H1 (cell line): ENCODE measurements around the gene CEP126. TPM values are rescaled to one million over a fixed set of nuclear protein-coding genes. Genes with fewer than 3 reads are reported as not detected.

Experiments used
- CTCF ChIA-PET: fragments of 300-600 bp; sonication (Branson Sonifier 250); formaldehyde crosslinking; loops from one replicate; lab custom pipeline; 2021; ENCODE audit not compliant: partially characterized antibody; lab: Charles Lee
- POLR2A ChIA-PET: fragments of 300-600 bp; sonication (Branson Sonifier 250); formaldehyde crosslinking; loops from one replicate; lab custom pipeline; 2021; ENCODE audit warnings: inconsistent platforms; ENCODE audit not compliant: partially characterized antibody; lab: Charles Lee
- DNase-seq, 2 experiments: peaks; one replicate each; pipeline versions ENCODE4 v3.0.0 to v3.0.0-alpha.2; 2010 to 2022; ENCODE audit warnings: low spot score in 2 of 2, low read depth in 1 of 2, mixed read lengths in 1 of 2
- FAIRE-seq: peaks from 2 replicates; lab custom pipeline; 2011; peaks lifted over from hg19 to GRCh38; lab: Jason Lieb, UNC
- H2AFZ ChIP-seq: 2 replicates; pipeline ENCODE4 v1.8.1; 2012; ENCODE audit warnings: low read length, inconsistent platforms
- H2AK5ac ChIP-seq: 2 replicates; pipeline ENCODE4 v1.6.1; 2013; ENCODE audit warnings: low read depth, low read length
- H2BK120ac ChIP-seq: replicated peaks from 2 replicates; pipeline ENCODE3; 2013; ENCODE audit warnings: low read depth, low read length, inconsistent platforms
- H2BK12ac ChIP-seq: 2 replicates; pipeline ENCODE4 v1.6.1; 2013; ENCODE audit warnings: low read depth, low read length
- H2BK15ac ChIP-seq: 2 replicates; pipeline ENCODE4 v1.6.1; 2013; ENCODE audit warnings: low read length
- H2BK20ac ChIP-seq: 2 replicates; pipeline ENCODE4 v1.6.1; 2013; ENCODE audit warnings: low read length
- H2BK5ac ChIP-seq: 2 replicates; pipeline ENCODE4 v1.6.1; 2013; ENCODE audit warnings: low read depth, low read length
- H3K14ac ChIP-seq: 2 replicates; pipeline ENCODE4 v1.6.1; 2013; ENCODE audit warnings: inconsistent platforms; ENCODE audit not compliant: insufficient read length
- H3K18ac ChIP-seq: 2 replicates; pipeline ENCODE4 v1.6.1; 2013; ENCODE audit warnings: low read length; ENCODE audit errors: extremely low read depth
- H3K23ac ChIP-seq: 2 replicates; pipeline ENCODE4 v1.6.1; 2013; ENCODE audit warnings: inconsistent platforms; ENCODE audit not compliant: insufficient read length
- H3K23me2 ChIP-seq: 2 replicates; pipeline ENCODE4 v1.6.1; 2013; ENCODE audit warnings: low read depth, low read length
- H3K27ac ChIP-seq: 2 replicates; pipeline ENCODE4 v1.6.1; 2011; ENCODE audit warnings: low read depth, low read length, inconsistent platforms
- H3K27me3 ChIP-seq, 4 experiments: replicated peaks in 1 of 4; 1 replicate in 1 of 4; 2 replicates in 3 of 4; pipeline versions ENCODE4 v1.6.1 to v1.8.1; 2011 to 2013; ENCODE audit warnings: low read length in 3 of 4, mild to moderate bottlenecking in 3 of 4, inconsistent platforms in 2 of 4, mixed read lengths in 2 of 4, moderate library complexity in 1 of 4; ENCODE audit not compliant: control insufficient read depth in 3 of 4, insufficient read depth in 3 of 4; ENCODE audit errors: extremely low read depth in 1 of 4
- H3K36me3 ChIP-seq, 4 experiments: 2 replicates each; pipeline versions ENCODE4 v1.6.1 to v1.8.1; 2011 to 2013; ENCODE audit warnings: mild to moderate bottlenecking in 4 of 4, low read length in 3 of 4, moderate library complexity in 2 of 4, control low read depth in 1 of 4, inconsistent platforms in 1 of 4; ENCODE audit not compliant: insufficient read depth in 4 of 4, control insufficient read depth in 2 of 4
- H3K4ac ChIP-seq: replicated peaks from 2 replicates; pipeline ENCODE3; 2013; ENCODE audit warnings: low read length, low read depth, mixed read lengths, inconsistent platforms; ENCODE audit not compliant: insufficient read length
- H3K4me1 ChIP-seq, 4 experiments: replicated peaks in 1 of 4; 1 replicate in 1 of 4; 2 replicates in 3 of 4; pipeline versions ENCODE4 v1.6.1 to v1.8.1; 2011 to 2013; ENCODE audit warnings: low read length in 3 of 4, inconsistent platforms in 2 of 4, mixed read lengths in 1 of 4; ENCODE audit not compliant: insufficient read depth in 4 of 4, control insufficient read depth in 3 of 4
- H3K4me2 ChIP-seq, 2 experiments: 2 replicates each; pipeline versions ENCODE4 v1.6.1 to v1.8.1; 2011 to 2013; ENCODE audit warnings: low read depth in 2 of 2, low read length in 2 of 2, control low read depth in 1 of 2, inconsistent platforms in 1 of 2, mild to moderate bottlenecking in 1 of 2; ENCODE audit not compliant: insufficient read depth in 1 of 2
- H3K4me3 ChIP-seq, 4 experiments: fragments of 200-600, 300-600 bp in 1 of 4; sonication (generic), shearing (Covaris generic), sonication (Bioruptor Twin) in 1 of 4; 2 replicates each; pipeline versions ENCODE4 v1.5.1 to v1.8.1; 2011 to 2016; ENCODE audit warnings: low read length in 4 of 4, low read depth in 3 of 4, control low read depth in 2 of 4, inconsistent platforms in 2 of 4, mild to moderate bottlenecking in 2 of 4, mixed read lengths in 1 of 4, moderate library complexity in 1 of 4; ENCODE audit not compliant: insufficient read depth in 2 of 4; ENCODE audit errors: extremely low read depth in 1 of 4
- H3K56ac ChIP-seq: replicated peaks from 2 replicates; pipeline ENCODE3; 2013; ENCODE audit warnings: low read depth, mild to moderate bottlenecking, mixed read lengths, low read length, inconsistent platforms; ENCODE audit not compliant: insufficient read length
- H3K79me1 ChIP-seq: 2 replicates; pipeline ENCODE4 v1.6.1; 2013; ENCODE audit warnings: low read depth, low read length, control low read depth
- H3K79me2 ChIP-seq, 2 experiments: 2 replicates each; pipeline versions ENCODE4 v1.6.1 to v1.8.1; 2012 to 2013; ENCODE audit warnings: low read length in 2 of 2, mild to moderate bottlenecking in 2 of 2, inconsistent platforms in 1 of 2; ENCODE audit not compliant: insufficient read depth in 2 of 2, control insufficient read depth in 1 of 2
- H3K9ac ChIP-seq, 4 experiments: replicated peaks in 1 of 4; 1 replicate in 1 of 4; 2 replicates in 3 of 4; pipeline versions ENCODE4 v1.6.1 to v1.8.1; 2011 to 2013; ENCODE audit warnings: low read depth in 3 of 4, low read length in 3 of 4, control low read depth in 2 of 4, mild to moderate bottlenecking in 2 of 4, moderate library complexity in 2 of 4, inconsistent platforms in 1 of 4; ENCODE audit errors: extremely low read depth in 1 of 4
- H3K9me3 ChIP-seq, 2 experiments: 2 replicates each; pipeline versions ENCODE4 v1.6.1 to v1.8.1; 2012 to 2013; ENCODE audit warnings: mild to moderate bottlenecking in 2 of 2, moderate library complexity in 2 of 2, control low read depth in 1 of 2, inconsistent platforms in 1 of 2, low read depth in 1 of 2, low read length in 1 of 2, mixed read lengths in 1 of 2; ENCODE audit not compliant: insufficient read depth in 2 of 2
- H4K20me1 ChIP-seq, 2 experiments: replicated peaks in 1 of 2; 2 replicates each; pipeline versions ENCODE3 to v1.8.1; 2011 to 2013; ENCODE audit warnings: inconsistent platforms in 2 of 2, low read length in 2 of 2, mild to moderate bottlenecking in 1 of 2; ENCODE audit not compliant: insufficient read depth in 2 of 2, control insufficient read depth in 1 of 2
- H4K5ac ChIP-seq: 2 replicates; pipeline ENCODE4 v1.6.1; 2013; ENCODE audit warnings: low read length, low read depth, mixed read lengths, inconsistent platforms; ENCODE audit not compliant: insufficient read length
- H4K8ac ChIP-seq: 2 replicates; pipeline ENCODE4 v1.8.0; 2013; ENCODE audit warnings: mild to moderate bottlenecking, moderate library complexity, low read length, inconsistent platforms; ENCODE audit not compliant: insufficient read depth; ENCODE audit errors: extremely low read depth
- H4K91ac ChIP-seq: replicated peaks from 2 replicates; pipeline ENCODE3; 2013; ENCODE audit warnings: low read length, mixed read lengths, inconsistent platforms; ENCODE audit not compliant: insufficient read length
- ATF2 ChIP-seq: IDR thresholded peaks from 2 replicates; pipeline ENCODE4 v1.6.1; 2012; ENCODE audit warnings: low read length, inconsistent platforms
- HDAC6 ChIP-seq: IDR thresholded peaks from one replicate; pipeline ENCODE4 v1.7.1; 2012; ENCODE audit warnings: low read depth, mild to moderate bottlenecking, inconsistent platforms, low read length, moderate library complexity
- JUND ChIP-seq: IDR thresholded peaks from 2 replicates; pipeline ENCODE4 v1.6.1; 2011; ENCODE audit warnings: mild to moderate bottlenecking, improper control_type of control experiment, low read length
- KDM1A ChIP-seq: fragments of 200-600, 300-600 bp; sonication (generic); IDR thresholded peaks from 2 replicates; pipeline ENCODE4 v1.7.1; 2016; ENCODE audit warnings: mild to moderate bottlenecking, low read length, borderline replicate concordance
- MAFK ChIP-seq: IDR thresholded peaks from 2 replicates; pipeline ENCODE4 v1.6.1; 2012; ENCODE audit warnings: low read depth, mild to moderate bottlenecking, improper control_type of control experiment, low read length
- RFX5 ChIP-seq: IDR thresholded peaks from 2 replicates; pipeline ENCODE4 v1.6.1; 2011; ENCODE audit warnings: low read depth, low read length, improper control_type of control experiment, borderline replicate concordance
- SIRT6 ChIP-seq: IDR thresholded peaks from one replicate; pipeline ENCODE4 v1.7.1; 2012; ENCODE audit warnings: low read length, inconsistent platforms
- USF2 ChIP-seq: IDR thresholded peaks from 2 replicates; pipeline ENCODE4 v1.6.1; 2011; ENCODE audit warnings: low read length, improper control_type of control experiment
- WGBS, 2 experiments: shearing (Covaris generic) in 1 of 2; methylation state at CpG; one replicate each; pipeline versions ENCODE4 v1.1.6 to v1.1.7; 2013 to 2015; ENCODE audit warnings: low lambda C conversion rate in 2 of 2, mixed read lengths in 2 of 2, inconsistent platforms in 1 of 2, low coverage in 1 of 2, missing lambda C conversion rate in 1 of 2; ENCODE audit not compliant: insufficient replicate concordance in 2 of 2, insufficient coverage in 1 of 2, insufficient read length in 1 of 2; ENCODE audit errors: extremely low coverage in 1 of 2, missing lambda C conversion rate in 1 of 2; 5-methylcytosine and 5-hydroxymethylcytosine counted together
- polyA plus RNA-seq, 7 experiments: library from polyadenylated mRNA; depleted of rRNA in 3 of 7; stranded (reverse) in 5 of 7; unstranded in 2 of 7; fragments of >200 nt in 5 of 7; fragments of 200-250 nt in 2 of 7; gene quantifications; 1 replicate in 5 of 7; 2 replicates in 1 of 7; 4 replicates in 1 of 7; pipeline versions ENCODE4 v1.2.1 to v1.2.3, GENCODE V29; 2011 to 2013; ENCODE audit warnings: missing spikeins in 2 of 7, mixed read lengths in 2 of 7
- total RNA-seq: library from RNA; stranded (reverse); fragmentation: NEBNext Ultra II Directional; extraction: Animal tissue kit (Norgen Biotek cat#: 25700); gene quantifications from 2 replicates; pipeline ENCODE4 v1.2.1, GENCODE V29; 2021

CEP126 gene
- total and polyA plus RNA-seq, 2 of the 8 experiments (the other 6 are each of a cell fraction or from before 2014, with no cell fraction given): 0.76 to 1.9 TPM

GRCh38 chr11:101955278-101955677 is 40.5 kb downstream of the CEP126 start:
- Histone ChIP-seq H3K18ac (no peak overlapping the region), H3K4me1 (no peaks in the 10 kb centered on the region), H3K79me1 (no peaks in the 10 kb centered on the region), H2BK15ac (no peak overlapping the region), H4K5ac (no peak overlapping the region), H3K4me3 (no peak overlapping the region), H3K23ac (no peak overlapping the region), H3K23me2 (peaks cover 2% of the 10 kb centered on the region; the same call in 1 of the 2 replicates), H3K27ac (no peak overlapping the region), H3K79me2 (no peaks in the 10 kb centered on the region), H4K20me1 (no peaks in the 10 kb centered on the region), H4K91ac (no peak overlapping the region), H2AFZ (no peak overlapping the region), H2BK12ac (no peak overlapping the region), H2BK120ac (no peak overlapping the region), H4K8ac (no peak overlapping the region), H3K9me3 (no peaks in the 10 kb centered on the region), H2AK5ac (no peak overlapping the region), H3K14ac (no peak overlapping the region), H2BK20ac (no peak overlapping the region), H3K27me3 (no peaks in the 10 kb centered on the region), H3K9ac (no peak overlapping the region), H2BK5ac (no peak overlapping the region), H3K36me3 (no peaks in the 10 kb centered on the region), H3K4ac (no peak overlapping the region), H3K56ac (no peak overlapping the region), H3K4me2 (no peak overlapping the region)
- 89% methylated on average over 3 of the region's 3 CpGs; no CpG with 5 or more reads in 1 of the 2 experiments for WGBS, 2 experiments
- TF ChIP-seq KDM1A (no peak), MAFK (no peak), SIRT6 (no peak), ATF2 (no peak), USF2 (no peak), JUND (no peak), HDAC6 (no peak), RFX5 (no peak)
- POLR2A ChIA-PET: no interaction called here
- DNase-seq (no peak), FAIRE-seq (no peak)
- CTCF ChIA-PET: interaction anchor here (1.4 kb wide), 1 partner anchor 52 kb away, joined by 4 read pairs; no protein-coding TSS in a partner anchor
